Spinal cord (tissue), 10 donors: ENCODE results near the gene HEBP2. TPM values are rescaled to one million over a fixed set of nuclear protein-coding genes. Genes with fewer than 3 reads are reported as not detected.
A peak's percentile ranks its signal among the peaks of the same experiment; 100 is the strongest.

Experiments used
- DNase-seq, 6 donors: peaks; one replicate each; pipeline versions ENCODE4 v3.0.0 to v3.0.0-alpha.2; 2013 to 2015; ENCODE audit warnings: low spot score in 6 of 6, low read depth in 4 of 6
- H3K27ac ChIP-seq: one replicate; pipeline ENCODE4 v1.5.1; 2013; ENCODE audit warnings: low read depth, low read length, control low read depth
- H3K27me3 ChIP-seq: one replicate; pipeline ENCODE4 v1.6.1; 2013; ENCODE audit warnings: low read length; ENCODE audit not compliant: control insufficient read depth, insufficient read depth
- H3K36me3 ChIP-seq: one replicate; pipeline ENCODE4 v1.6.1; 2013; ENCODE audit warnings: low read length; ENCODE audit not compliant: control insufficient read depth, insufficient read depth
- H3K4me1 ChIP-seq: one replicate; pipeline ENCODE4 v1.6.1; 2013; ENCODE audit warnings: low read length; ENCODE audit not compliant: control insufficient read depth, insufficient read depth
- H3K4me3 ChIP-seq: one replicate; pipeline ENCODE4 v1.5.1; 2013; ENCODE audit warnings: low read depth, low read length, control low read depth
- H3K9me3 ChIP-seq: one replicate; pipeline ENCODE4 v1.6.1; 2013; ENCODE audit warnings: low read length; ENCODE audit not compliant: control insufficient read depth, insufficient read depth
- WGBS: methylation state at CpG from one replicate; pipeline ENCODE4 v1.1.5; 2013; ENCODE audit warnings: missing lambda C conversion rate; ENCODE audit not compliant: insufficient coverage; 5-methylcytosine and 5-hydroxymethylcytosine counted together
- polyA plus RNA-seq, 2 donors: library from polyadenylated mRNA; unstranded; fragments of 120-200 nt; gene quantifications; one replicate each; pipeline ENCODE4 v1.2.1, GENCODE V29; 2013; ENCODE audit not compliant: insufficient read length in 2 of 2
- total RNA-seq, 2 donors: library from RNA; depleted of rRNA in 1 of 2; stranded (reverse); fragments of 120-200 nt in 1 of 2; fragments of >200 nt in 1 of 2; gene quantifications; one replicate each; pipeline versions ENCODE4 v1.2.3 to v1.2.4, GENCODE V29; 2013 to 2014
- donor health status: healthy.

The HEBP2 gene
- total and polyA plus RNA-seq, 4 donors: 5.3 to 37.4 (median 32.6) TPM

DNA sequence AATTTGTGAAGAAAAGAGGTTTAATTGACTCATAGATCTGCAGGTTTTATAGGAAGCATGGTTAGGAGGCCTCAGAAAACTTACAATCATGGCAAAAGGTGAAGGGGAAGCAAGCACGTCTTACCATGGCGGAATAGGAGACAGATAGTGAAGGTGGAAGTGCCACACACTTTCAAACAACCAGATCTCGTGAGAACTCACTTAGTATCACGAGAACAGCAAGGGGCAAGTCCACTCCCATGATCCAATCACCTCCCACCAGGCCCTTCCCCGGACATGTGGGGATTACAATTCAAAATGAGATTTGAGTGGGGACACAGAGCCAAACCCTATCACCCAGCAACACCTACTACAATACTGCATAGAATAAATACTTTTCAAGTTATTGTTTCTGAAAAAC is 7.3 kb upstream of the HEBP2 start:
- Histone ChIP-seq H3K4me3 (no peak overlapping the region), H3K27ac (no peak overlapping the region)
- WGBS: 80% methylated on average over 1 of the region's 5 CpGs

DNA sequence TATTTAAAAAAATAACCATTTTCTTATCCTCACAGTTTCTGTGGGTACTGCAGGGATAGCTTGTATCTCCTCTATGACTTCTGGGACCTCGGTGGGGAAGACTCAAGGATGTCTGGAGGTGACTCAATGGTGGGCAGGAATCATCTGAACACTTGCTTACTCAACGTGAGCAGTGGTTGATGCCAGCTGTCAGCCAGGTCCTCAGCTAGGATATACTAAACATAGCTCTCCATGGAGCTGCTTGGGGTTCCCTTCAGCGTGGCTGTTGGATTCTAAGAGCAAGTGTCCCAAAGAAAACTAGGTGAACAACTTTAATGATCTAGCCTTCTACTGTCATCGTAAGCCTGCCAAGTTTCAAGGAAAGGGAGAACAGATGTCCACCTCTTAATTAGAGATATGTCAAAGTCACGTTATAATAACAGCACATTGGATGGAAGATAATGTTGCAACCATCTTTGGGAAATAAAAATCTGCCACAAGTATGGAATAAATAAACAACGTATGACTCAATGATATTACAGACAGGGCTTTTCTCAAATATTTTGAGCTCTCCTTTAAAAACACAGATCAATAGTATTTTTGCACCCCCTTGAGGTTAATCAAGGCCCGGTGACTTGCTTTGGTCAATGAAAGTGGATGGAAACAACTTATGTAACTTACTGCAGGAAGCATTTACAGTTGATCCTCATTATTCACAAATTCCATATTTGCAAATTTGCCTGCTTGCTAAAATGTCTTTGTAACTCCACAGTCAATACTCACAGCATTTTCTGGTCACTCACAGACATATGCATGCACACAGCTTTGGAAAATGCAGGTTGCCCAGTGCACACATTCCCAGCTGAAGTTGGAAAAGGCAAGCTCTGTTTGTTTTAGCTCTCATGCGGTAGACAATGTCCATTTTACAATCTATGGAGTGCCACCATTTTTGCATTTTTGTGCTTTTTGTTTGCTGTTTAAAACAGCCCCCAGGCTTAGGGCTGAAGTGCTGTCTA is 6.6 kb upstream of the HEBP2 start:
- H3K36me3 ChIP-seq: no peaks in the 10 kb centered on the region
- H3K27ac ChIP-seq: no peak overlapping the region
- no peak for DNase-seq
- no peak overlapping the region for H3K4me3 ChIP-seq
- H3K27me3 ChIP-seq: no peaks in the 10 kb centered on the region
- 81% methylated on average over 3 of the region's 8 CpGs for WGBS
- H3K4me1 ChIP-seq: no peaks in the 10 kb centered on the region
- H3K9me3 ChIP-seq: no peaks in the 10 kb centered on the region

More for the DNA sequence above, 7.3 kb upstream of the HEBP2 start:
- Histone ChIP-seq H3K4me1 (no peaks in the 10 kb centered on the region), H3K9me3 (no peaks in the 10 kb centered on the region), H3K27me3 (no peaks in the 10 kb centered on the region), H3K36me3 (no peaks in the 10 kb centered on the region)
- DNase-seq: no peak

DNA sequence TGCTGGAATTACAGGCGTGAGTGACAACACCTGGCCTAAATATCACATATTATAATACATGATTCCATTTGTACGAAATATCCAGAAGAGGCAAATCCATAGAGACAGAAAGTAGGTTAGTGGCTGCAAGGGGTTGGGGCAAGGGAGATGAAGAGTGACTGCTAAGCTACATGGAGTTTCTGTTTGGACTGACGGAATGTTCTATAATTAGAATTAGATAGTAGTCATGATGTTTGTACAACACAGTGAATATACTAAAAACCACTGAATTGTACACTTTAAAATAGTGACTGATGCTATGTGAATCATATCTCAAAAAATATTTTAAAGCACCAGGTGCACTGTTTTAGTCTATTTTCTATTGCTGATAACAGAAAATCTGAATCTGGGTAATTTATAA is 3.7 kb upstream of the HEBP2 start:
- no peak overlapping the region for H3K27ac ChIP-seq
- DNase-seq: no peak
- no peaks in the 10 kb centered on the region for H3K27me3 ChIP-seq
- peaks cover 15% of the 10 kb centered on the region for H3K4me1 ChIP-seq
- WGBS: no CpG with 5 or more reads among the region's 3 CpGs
- no peaks in the 10 kb centered on the region for H3K36me3 ChIP-seq
- no peak overlapping the region for H3K4me3 ChIP-seq
- H3K9me3 ChIP-seq: no peaks in the 10 kb centered on the region

DNA sequence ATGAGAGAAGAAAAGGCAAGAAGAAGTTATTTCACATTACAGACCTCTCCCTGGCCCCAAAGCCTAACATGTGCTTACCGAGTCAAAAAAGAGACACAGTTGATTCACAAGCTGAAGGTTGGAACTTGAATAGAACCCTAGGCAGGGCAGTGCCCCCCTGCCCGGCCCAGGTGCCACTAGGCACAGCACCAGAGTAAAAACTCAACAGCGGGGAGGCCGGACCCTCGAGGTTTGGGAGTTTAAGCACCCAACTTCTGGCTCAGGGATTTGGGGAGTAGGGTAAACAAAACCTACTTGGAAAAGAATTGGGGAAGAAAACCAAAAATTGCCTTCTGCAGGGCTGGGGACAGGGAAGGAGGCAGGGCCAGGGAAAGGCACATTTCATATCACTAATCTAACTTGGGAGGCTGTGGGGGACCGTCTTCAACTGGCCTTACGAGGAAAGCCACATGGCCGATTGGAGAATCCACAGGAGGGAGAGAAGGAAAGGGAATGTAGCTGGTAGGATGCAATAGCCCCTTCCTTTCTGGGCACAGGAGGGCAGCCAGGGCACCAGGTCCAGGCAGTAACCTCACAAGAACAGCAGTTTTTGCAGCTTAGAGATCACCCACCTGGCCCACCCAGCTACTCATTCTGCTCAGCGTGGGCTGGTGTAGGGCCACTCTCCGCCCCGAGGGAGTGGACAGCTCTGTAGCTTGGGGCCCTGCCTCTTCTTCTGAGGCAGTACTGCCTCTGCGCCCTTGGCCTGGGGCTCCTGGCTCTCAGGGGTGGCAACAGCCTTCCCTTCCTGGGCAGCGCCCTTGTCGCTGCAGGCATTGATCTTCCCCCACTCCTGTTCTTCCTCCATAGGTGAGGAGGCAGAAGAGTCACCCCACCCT is 1.8 kb upstream of the HEBP2 start:
- no peak for DNase-seq
- Histone ChIP-seq H3K27me3 (no peaks in the 10 kb centered on the region), H3K4me1 (peaks cover 15% of the 10 kb centered on the region), H3K9me3 (no peaks in the 10 kb centered on the region), H3K4me3 (no peak overlapping the region), H3K27ac (no peak overlapping the region), H3K36me3 (peaks cover under 1% of the 10 kb centered on the region)
- WGBS: 96% methylated on average over 9 of the region's 14 CpGs

DNA sequence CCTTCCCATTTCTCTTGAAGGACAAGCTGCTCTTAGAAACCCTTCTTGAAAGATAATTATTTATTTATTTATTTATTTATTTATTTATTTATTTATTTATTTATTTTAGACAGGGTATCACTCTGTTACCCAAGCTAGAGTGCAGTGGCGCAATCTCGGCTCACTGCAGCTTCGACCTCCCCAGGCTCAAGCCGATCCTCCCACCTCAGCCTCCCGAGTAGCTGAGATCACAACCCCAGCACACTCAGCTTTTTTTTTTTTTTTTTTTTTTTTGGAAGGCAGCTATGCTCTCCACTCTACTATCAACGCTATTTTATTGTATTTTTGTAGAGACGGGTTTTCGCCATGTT is 1.2 kb upstream of the HEBP2 start:
- H3K27ac ChIP-seq: no peak overlapping the region
- no peaks in the 10 kb centered on the region for H3K9me3 ChIP-seq
- WGBS: 95% methylated on average over 6 of the region's 8 CpGs
- no peak for DNase-seq
- H3K4me1 ChIP-seq: peaks cover 15% of the 10 kb centered on the region
- H3K27me3 ChIP-seq: no peaks in the 10 kb centered on the region
- no peak overlapping the region for H3K4me3 ChIP-seq
- H3K36me3 ChIP-seq: peaks cover 6% of the 10 kb centered on the region

DNA sequence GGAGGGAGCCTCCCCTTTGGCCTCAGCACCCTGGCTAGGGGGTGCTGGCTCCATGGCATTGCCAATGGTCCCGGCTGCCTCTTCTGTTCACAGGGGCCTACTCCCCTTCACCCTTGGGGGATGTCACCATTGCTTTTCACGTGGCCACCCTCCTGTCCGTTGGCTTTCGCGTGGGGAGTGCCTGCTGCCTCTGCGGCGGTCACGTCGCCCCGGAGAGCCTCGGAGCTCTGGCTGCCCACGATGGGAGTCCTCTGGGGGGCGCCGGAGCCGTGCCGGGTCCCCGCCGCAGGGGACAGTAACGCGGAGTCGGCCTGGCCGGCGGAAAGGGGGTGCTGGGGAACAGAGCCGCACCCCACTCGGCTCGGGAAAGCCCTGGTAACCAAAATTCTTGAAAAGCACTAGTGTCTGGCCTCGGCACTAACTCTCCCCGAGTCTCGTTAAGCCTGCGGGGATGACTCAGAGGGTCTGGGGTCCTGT is 661 bp upstream of the HEBP2 start:
- peak in 3 of 6 donors; percentile 9 to 66 (median 39) for DNase-seq
- Histone ChIP-seq H3K27ac (no peak overlapping the region), H3K4me3 (peak overlapping the region; percentile 59), H3K9me3 (no peaks in the 10 kb centered on the region), H3K27me3 (no peaks in the 10 kb centered on the region), H3K36me3 (peaks cover 7% of the 10 kb centered on the region), H3K4me1 (peaks cover 15% of the 10 kb centered on the region)
- under 1% methylated on average over 30 of the region's 30 CpGs for WGBS

DNA sequence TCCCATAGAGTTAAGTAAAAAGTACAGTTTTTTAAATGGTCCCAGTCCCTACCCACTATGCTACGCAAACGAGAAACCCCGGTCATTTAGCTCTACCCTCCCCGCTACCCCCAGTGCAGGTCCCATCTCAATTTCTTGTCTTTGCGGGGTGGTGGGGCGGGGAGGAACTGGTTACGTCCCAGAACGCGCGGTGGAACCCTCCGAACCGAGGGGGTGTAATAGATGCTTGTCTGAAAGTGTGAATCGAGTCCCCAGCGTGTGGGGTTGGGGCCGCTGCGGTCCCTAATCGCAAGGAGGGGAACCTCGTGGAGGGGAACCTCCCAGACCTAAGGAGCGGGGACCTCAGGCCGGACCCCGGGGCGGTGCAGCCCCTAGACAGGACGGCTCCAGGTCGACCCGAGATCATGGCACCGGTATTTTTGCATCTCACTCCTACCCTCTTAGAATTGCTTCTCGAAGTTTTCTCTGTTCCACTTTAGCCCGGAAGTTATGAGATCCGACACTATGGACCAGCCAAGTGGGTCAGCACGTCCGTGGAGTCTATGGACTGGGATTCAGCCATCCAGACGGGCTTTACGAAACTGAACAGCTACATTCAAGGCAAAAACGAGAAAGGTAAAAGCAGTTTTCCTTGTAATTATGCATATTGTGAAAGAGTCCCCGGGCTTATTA is 779 bp downstream of the HEBP2 start:
- H3K4me1 ChIP-seq: peaks cover 15% of the 10 kb centered on the region
- DNase-seq: peak in 2 of 6 donors; percentile 16 to 26
- H3K4me3 ChIP-seq: peak overlapping the region; percentile 60
- peaks cover 7% of the 10 kb centered on the region for H3K36me3 ChIP-seq
- 6% methylated on average over 21 of the region's 35 CpGs for WGBS
- H3K9me3 ChIP-seq: no peaks in the 10 kb centered on the region
- no peaks in the 10 kb centered on the region for H3K27me3 ChIP-seq
- H3K27ac ChIP-seq: no peak overlapping the region

DNA sequence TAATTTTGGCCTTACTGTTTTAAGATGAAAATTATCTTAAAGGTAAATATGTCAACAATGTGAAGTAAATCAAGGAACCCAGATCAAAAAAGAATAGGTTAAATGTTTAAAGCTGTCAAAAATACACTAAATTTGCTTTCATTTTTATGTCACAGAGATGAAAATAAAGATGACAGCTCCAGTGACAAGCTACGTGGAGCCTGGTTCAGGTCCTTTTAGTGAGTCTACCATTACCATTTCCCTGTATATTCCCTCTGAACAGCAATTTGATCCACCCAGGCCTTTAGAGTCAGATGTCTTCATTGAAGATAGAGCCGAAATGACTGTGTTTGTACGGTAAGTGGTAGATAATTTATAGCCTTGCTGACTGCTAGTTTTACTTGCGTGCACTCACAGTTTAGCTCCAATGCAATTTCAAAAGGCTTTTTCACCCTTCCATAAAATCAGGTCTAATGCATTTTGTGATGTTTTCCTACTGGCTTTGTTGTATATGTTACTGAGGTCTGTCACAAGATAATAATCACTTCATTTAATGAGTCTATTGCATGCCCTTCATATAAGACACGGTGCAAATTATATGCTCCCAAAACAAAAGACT is 1.9 kb downstream of the HEBP2 start:
- WGBS: no CpG with 5 or more reads among the region's 5 CpGs
- Histone ChIP-seq H3K36me3 (peaks cover 7% of the 10 kb centered on the region), H3K27me3 (no peaks in the 10 kb centered on the region), H3K4me1 (peaks cover 15% of the 10 kb centered on the region), H3K9me3 (no peaks in the 10 kb centered on the region), H3K27ac (no peak overlapping the region), H3K4me3 (no peak overlapping the region)
- peak in 1 of 6 donors; percentile 17 for DNase-seq

DNA sequence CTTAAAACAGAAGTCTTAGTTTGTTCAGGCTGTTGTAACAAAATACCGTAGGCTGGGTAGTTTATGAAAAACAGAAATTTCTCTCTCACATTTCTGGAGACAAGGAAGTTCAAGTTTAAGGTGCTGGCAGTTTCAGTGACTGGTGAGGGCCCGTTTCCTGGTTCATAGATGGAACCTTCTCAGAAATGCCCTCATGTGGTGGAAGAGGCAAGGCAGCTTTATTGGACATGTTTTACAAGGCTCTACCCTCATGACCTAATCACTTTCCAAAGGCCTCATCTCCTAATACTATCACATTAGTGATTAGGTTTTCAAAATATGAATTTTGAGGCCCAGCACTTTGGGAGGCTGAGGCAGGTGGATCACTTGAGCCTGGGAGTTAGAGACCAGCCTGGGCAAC is 2.4 kb downstream of the HEBP2 start:
- DNase-seq: no peak
- no CpG with 5 or more reads among the region's 2 CpGs for WGBS
- Histone ChIP-seq H3K4me1 (peaks cover 15% of the 10 kb centered on the region), H3K9me3 (no peaks in the 10 kb centered on the region), H3K4me3 (no peak overlapping the region), H3K36me3 (peaks cover 7% of the 10 kb centered on the region), H3K27me3 (no peaks in the 10 kb centered on the region), H3K27ac (no peak overlapping the region)
